ENCODE measurements around the gene KLHL2.

The KLHL2 gene

DNA sequence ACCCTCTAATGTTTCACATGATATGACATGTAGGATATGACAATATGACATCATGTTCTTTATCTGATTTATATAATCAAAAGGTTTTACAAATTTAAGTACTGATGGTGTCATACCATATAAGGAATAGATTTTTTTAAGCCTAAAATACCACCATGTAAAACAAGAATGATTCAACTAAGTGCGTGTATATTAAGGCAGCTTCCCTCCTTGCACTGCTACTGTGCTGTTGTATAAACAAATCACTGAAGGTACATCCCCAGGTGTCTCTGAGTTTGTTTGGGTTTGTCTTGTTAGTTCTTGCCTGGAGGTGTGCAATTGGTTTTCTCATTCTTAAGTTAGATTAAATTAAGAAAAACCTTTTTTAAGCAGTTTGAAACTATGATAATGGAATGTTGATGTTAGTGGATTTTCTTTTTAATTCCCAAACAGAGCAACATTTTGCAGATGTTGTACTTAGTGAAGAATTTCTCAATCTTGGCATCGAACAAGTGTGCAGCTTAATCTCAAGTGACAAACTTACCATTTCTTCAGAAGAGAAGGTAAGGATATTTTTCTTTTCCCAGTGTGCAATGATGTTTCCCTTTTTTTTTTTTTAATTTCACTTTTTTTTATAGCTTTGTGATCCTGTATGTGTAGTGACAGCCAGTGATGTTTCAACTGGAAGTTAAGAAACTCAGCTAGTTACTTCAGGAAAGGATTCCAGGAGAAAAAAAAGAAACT, 86.7 kb downstream of the KLHL2 start:
- no peak for DNase-seq

DNA sequence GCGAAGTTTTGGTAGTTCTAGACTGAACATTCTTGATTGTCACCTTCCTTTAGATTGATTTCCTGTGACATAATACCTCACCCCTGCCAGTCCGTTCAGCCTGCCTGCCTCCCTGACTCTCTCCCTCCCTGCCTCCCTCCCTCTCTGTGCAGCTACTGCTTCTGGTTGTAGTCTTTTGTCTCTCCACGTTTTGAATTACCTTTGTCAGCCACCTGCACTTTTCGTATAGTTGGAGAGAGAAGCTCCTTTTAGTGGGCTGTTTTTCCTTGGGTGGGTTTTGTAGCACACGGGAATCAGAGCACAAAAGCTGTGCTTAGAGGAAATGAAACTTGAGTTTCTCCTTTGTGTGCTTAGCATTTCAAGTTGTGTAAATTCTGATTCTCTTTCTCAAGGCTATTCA, 87.5 kb downstream of the KLHL2 start:
- no peak for DNase-seq

DNA sequence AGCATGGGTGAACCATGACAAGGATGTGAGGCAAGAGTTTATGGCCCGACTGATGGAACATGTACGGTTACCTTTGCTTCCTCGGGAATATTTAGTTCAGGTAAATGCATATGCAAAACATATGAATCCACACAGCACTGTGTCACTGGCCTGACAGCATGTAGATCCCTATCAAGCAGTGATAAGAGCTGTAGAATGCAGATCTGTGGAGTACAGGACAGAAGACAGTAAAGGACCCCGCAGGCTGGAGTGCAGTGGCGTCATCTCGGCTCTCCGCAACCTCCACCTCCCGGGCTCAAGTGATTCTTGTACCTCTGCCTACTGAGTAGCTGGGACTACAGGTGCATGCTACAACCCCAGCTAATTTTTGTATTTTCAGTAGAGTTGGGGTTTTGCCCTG, 90.3 kb downstream of the KLHL2 start:
- no peak for DNase-seq

DNA sequence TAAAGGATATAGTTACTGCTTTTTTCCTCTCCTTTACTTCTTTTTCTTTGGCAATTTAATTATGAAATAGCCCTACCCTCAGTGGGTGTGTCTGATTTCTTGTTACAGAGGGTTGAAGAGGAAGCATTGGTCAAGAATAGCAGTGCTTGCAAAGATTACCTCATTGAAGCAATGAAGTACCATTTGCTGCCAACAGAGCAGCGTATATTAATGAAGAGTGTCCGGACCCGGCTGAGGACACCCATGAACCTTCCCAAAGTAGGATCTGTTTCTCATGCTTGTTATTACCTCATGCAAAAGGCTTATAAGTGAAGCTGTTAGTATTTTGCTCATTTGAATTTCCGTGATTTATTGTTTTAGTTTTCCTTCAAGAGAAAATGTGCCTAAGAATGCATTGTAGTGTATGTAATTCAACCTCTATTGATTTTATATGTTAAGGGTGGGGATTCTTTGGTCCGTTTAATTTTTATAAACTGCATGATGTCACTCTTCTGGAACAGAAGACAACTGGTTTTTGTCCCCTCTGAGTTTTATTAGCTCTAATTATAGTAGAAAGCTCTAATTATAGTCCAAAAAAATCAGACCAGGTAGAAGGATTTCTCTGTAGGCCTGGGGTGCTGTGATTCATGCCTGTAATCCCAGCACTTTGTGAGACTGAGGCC, 92.2 kb downstream of the KLHL2 start:
- DNase-seq = no peak

DNA sequence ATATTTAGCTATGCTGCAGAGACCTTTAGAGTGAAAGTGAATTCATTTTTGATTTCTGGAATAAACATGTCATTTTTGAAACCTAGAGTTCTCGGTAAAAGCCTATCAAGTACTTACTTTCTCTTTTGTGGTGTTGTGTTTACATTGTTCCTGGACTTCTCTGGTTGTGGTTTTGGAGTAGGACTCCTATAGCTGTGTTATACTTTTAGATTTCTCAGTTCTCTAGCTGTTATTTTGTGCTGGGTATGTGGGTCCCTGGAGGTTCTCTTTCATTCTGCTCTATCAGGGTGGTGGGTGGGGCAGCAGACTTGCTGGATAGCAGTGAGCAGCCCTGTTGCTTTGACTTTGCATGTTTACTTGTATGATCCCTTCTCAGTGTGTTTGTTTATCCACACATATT, 94.5 kb downstream of the KLHL2 start:
- peak; percentile 1 for DNase-seq

DNA sequence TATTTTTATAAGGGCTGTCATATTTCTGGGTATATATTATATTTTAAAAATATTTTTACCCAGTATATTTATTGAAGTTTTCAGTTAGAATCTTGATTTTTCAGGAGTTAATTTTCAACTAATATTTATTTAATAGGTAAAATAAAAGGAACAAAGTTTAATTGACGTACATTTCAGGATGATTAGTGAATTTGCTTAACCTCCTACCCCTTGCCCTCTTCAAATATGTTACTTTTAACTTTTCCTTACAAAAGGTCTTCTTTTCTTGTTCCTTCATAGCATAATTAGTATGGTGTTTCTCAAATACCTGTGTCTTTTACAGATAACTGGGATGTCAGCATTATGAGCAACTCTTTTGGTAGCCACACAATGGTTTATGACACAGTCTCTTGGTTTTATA, 95.3 kb downstream of the KLHL2 start:
- no peak for DNase-seq

DNA sequence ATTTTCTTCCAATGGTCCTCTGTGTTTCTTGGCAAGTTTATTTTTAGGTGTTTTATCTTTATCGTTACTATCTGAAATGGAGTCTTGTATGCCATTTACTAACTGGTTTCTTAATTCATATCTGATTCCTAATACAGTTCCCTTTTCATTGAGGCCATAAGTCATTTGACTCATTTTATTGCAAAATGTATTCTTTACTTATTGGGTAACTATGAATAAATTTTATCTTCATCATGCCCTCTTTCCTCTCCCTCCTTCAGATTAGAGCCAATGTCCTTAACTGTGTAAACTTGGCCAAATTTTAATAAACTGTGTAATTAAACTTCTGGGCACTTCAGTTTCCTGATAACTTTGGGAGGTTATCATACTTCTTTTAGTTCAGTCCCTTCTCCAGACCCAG, 100.8 kb downstream of the KLHL2 start:
- no peak for DNase-seq

DNA sequence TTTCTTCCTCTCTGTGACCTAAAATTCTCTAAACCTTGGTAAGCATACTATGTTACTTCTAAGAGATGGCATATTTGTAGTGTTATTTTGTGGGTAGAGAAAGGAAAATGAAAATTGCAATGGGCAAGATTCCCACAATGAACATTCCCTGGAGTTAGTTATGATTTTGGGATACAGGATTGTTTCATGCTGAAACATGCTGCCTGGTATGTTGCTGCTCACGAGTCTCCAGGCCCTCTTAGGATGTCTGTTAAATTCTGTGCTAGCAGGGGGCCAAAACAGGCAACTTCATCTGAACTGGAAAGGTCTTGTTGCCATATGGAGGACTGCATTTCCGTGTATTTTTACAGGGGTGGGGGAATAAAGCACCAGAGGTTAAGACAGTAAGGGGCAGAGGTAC, 101.2 kb downstream of the KLHL2 start:
- no peak for DNase-seq

DNA sequence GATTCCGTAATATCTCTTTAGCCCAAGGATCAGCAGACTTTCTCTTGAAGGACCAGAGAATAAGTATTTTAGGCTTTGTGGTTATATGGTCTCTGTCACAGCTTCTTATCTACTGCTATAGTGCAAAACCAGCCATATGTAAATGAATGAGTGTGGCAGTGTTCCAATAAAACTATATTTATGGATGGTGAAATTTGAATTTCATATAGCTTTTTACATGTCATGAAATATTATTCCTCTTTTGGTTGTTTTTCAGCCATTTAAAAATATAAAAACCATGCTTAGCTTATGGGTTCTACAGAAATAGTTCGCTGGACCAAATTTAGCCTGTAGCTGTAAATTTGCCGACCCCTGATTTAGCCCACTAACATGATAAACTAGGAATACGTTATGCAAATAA, 102.1 kb downstream of the KLHL2 start:
- no peak for DNase-seq

DNA sequence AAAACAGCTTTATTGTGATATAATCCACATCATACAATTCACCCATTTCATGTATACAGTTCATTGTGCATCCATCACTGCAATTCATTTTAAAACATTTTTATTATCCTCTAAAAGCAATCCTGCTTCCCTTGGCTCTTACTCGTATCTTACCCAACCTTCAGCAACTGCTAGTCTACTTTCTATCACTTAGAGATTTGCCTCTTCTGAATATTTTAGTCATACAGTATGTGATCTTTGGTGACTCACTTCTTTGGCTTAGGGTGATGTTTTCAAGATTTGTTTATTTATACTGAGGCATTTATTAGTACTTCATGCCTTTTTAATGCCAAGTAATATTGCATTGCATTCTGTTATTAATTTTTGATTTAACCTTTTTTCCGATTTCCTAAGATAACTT, 105.1 kb downstream of the KLHL2 start:
- DNase-seq = no peak

DNA sequence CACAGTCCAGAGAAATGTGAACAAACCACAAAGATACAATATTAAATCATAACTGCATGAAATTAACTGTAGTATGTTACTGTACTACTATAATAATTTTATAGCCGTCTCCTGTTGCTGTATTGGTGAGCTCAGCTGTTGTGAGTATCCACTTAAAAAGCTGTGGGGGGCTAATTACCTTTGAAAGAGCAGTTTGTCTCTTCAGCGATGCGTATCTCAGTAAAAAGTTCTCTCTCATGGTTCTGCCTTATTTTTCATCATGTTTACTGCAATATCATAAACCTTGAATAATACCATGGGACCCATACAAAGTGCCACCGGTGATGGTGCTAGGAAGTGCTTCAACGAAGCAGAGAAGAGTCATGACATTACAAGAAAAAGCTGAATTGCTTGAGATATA, 111.7 kb downstream of the KLHL2 start:
- DNase-seq = no peak

DNA sequence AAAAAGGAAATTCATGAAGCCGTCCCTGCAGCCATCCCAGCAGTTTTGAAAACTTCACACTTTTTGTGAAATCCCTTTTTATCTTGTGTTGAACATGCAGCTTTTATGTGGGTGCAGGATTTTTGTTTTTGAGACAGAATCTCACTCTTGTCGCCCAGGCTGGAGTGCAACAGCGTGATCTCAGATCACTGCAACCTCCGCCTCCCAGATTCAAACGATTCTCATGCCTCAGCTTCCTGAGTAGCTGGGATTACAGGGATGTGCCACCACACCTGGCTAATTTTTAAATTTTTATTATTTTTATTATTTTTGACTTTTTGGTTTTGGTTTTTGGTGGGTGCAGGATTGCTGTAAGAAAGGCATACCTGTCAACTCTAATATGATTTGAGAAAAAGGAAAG, 112.1 kb downstream of the KLHL2 start:
- DNase-seq = no peak

DNA sequence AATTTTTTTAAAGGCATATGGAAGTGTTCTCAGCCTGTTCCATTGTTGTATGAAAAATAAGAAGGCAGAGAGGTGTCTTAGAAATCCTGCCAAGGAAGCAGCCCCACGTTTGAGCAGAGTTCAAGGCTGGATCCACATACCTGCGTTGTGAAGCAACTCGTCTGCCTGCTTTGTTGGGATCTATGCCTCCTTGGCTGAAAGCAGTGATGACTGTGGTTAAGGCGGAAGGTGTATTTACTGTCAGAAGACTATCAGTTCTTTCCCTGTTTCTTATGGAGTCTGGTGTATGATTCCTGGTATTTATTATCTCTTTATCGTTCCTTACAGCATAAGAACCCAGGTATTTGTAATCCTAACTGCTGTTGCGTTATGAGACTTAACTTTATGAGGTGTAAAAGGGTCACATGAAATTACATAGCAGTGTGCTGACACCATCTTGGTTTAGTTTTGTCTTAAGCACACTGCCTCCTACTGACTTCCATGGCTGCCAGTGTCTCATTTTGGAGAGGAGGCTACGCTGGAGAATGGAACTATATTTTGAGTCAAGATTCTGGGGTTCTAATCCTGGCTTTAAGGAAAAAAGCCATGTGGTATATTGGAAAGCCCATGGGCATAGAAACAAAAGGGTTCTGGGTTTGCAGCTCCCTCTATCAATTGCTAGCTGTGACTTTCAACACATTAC, 117.0 kb downstream of the KLHL2 start:
- DNase-seq = no peak

DNA sequence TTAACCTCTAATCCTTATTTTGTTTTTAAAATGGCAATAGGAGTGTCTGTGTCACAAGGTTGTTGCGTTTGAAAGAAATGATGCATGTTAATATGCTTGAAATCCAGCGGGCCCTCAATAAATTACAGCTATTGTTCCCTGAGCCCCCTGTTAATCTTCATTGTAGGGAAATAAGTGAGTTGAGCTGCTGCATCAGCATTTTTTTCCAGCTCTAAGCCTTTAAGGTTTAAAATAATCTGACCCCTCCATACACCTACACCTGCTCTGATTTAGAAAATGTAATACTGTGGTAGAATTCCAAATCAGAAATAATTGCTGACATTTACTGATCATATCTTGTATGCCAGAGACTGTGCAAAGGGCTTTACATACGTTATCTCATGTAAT, 117.5 kb downstream of the KLHL2 start:
- no peak for DNase-seq

DNA sequence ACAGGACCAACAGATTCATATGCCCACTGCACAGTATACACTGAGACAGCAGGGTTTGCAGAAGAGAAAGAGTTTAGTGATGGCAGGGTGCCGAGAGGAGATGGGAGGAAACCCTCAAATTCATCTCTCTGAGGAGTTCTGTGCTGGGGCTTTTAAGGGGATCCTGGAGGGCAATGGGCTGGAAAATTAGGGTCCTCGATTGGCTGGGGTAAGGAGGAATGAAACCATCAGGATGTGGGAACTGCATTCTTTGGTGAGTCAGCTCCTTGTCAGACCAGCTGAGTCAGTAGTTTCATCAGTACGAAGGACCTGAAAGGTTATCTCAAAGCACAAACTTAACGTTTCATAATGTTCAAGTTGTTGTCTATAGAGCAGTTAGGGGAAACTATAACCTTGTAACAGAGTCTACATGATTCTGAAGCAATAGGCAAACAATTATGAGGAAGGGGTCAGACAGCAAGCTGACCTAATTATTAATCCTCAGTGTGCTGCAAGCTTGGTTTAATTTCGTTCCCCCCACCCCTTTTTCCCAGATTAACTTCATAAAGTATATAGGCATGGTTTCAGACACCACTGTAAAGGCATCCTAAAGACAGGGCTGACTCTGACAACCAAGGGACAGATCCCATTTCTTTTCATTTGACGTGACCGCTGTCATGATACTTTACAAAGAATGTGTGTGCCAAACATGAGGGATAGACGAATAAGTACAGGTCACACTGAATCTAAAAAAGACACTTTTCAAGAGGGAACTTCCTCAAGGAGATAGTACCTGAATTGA, 118.6 kb downstream of the KLHL2 start:
- no peak for DNase-seq

DNA sequence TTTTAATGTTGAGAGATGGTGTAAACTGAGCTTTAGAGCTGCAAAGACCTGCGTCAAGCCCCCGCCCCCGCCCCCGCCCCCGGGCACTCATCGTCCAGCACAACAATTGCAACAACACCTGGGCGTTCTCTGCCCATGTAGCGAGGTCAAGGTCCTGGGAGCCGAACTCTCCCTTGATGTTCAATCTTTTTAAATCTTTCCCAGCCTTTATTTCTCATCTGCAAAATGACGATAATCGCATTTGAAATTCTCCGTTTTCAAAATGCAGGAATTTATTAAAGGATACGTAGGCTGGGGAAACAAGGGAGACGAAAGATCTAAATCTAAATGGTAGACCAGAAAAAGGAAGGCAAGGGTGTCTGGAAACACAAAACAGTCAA, 119.5 kb downstream of the KLHL2 start:
- DNase-seq = no peak

DNA sequence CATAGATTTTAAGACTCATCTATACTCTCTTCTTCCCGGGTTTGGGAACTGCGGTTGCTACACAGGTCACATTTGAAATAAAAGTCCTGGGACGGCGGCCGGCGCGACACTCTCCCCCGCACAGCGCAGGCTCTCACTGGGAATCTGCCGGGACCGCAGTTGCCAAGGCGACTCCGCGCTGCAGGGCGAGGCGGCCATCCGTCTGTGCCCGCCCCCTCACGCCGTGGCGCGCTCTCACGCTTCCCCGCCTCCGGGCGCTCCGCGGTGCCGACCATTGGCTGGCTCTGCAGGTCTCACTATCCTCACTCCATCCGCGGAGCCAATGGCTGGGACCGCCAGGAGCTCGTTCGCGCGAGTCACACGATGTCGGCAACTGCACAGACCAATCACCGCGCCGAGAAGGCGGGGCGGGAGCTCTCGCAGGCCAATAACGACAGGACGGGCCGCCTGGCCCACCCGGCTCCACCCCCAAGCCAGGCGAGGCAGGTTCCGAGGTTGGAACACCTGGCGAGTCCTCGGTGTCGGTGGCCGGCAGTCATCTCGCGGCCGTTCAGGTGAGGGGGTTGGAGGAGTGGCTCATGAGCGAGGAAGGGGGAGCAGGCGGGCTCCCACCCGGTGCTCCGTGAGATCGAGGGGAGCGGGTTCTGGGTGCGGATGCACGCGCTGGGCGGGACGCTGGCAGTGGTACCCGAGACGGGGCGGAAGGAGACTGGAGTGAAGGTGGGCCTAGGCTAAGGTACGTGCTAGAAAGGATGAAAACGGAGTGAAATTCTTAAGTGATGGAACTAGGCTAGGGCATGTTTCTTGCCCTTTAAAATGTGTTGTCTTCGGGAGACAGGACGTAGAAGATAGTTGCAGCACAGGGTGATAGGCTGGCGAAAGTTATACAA, 120.1 kb downstream of the KLHL2 start, which contains the start of gene MSMO1:
Gene MSMO1 (plus strand): TSS at position 459 of the 890 bp plus-strand sequence. CDS start 5,702 bp downstream, outside the sequence.
- peak; percentile 98 for DNase-seq

DNA sequence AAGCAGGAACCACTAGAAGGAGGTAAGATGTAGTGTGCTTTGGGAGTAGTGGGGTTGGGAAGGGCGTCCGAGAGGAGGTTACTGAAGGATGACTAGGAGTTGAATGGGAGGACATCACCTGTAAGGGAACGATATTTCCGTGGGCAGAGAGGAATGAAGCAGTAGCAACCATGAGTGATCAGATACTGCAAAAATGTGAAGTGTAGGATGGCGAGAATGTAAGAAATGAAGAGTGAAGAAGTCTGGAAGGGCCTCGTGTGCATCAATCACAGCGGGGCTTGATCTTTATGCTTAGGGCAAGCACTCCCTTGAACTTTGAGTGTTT, 120.7 kb downstream of the KLHL2 start:
- no peak for DNase-seq

DNA sequence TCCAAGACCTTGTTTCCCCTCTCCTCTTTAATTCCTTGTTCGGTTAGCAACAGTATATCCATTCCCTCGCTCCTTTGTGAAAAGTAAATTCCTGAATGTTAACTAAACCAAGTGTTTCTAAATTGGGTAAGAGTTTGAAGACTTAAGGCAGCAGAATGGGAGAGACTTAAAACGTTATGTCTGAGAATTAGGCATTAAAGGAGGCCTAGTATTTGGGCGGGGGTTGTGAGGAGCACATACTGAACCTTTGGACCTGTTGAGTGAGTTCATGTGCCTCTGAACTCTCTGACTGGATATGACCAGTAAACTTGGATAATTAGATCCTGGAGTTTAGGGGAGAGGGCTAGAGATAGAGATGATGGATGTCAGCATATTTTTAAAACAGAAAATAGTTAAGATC, 121.3 kb downstream of the KLHL2 start:
- no peak for DNase-seq

DNA sequence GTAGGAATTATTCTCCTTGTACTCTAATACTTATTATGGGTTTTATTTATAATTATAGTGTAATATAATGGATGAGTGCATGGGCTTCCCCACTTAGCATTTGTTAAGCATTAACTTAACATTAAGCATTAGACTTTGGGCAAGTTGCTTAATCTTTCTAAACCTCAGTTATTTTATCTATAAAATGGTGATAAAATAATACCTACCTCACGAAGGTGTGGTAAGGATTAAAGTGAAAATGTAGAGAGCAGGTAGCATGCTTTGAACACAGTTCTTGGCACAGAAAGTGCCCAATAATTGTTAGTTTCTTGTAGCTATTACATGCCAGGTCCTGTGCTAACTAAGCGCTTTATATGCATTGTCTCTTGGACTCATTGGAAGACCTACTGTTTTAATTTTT, 122.7 kb downstream of the KLHL2 start:
- no peak for DNase-seq

DNA sequence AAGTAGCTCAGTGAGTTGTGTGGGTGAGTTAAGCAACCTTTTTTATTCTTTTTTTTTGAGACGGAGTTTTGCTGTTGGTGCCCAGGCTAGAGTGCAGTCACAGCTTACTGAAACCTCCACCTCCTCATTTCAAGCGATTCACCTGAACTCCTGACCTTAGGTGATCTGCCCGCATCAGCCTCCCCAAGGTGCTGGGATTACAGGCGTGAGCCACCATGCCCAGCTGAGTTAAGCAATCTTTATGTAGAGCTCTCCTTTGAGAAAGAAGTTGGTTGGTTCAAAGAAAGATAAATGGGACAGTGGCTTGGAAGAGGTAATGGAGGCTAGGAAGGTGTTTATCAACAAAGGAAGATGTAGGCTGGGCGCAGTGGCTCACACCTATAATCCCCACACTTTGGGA, 123.3 kb downstream of the KLHL2 start:
- DNase-seq = no peak

DNA sequence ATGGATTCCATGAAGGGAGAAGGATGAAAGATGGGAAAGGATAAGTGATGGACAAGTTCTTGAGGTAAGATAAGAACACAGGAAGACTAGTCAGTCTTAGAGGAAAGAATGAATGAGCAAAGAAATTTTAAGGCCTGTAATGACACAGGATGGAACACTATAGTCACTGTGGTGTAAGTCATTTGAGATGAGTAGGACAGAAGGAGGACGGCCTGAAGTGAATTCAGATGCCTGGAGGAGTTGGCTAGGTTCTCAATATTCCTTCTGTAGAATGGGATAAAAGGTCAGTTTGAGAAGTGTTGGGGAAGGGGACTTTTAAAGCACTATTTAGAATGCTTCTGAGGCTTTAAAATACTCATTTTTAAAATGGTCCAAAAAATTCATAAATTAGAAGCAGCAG, 124.0 kb downstream of the KLHL2 start:
- no peak for DNase-seq

DNA sequence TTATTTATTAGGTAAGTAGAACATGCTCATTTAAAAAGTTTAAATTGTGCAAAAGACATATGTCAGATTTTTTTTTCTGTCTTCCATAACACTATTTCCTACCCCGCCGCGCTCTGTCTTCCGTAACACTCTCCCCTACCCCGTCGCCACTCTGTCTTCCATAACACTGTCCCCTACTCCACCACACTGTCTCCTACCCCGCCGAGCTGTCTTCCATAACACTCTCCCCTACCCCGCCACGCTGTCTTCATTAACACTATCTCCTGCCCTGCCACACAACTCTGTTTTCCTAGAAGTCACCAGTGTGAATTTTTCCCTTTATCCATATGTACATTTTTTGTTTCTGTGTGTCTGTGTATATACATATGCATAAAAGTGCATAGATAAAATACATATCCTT, 124.5 kb downstream of the KLHL2 start:
- no peak for DNase-seq

All from GDM1 (cell line).